Kidney capillary endothelial cell (primary cell): ENCODE measurements around the gene ZNF462.
A peak's percentile ranks its signal among the peaks of the same experiment; 100 is the strongest.
"Not testable (repeated sequence)": the region's sequence is repeated elsewhere in the genome, so short reads cannot be mapped to it uniquely, and the experiment has no call there.

Experiments used
- DNase-seq: peaks from one replicate; pipeline ENCODE4 v3.0.0-alpha.2; 2018; ENCODE audit warnings: low spot score

The ZNF462 gene

DNA sequence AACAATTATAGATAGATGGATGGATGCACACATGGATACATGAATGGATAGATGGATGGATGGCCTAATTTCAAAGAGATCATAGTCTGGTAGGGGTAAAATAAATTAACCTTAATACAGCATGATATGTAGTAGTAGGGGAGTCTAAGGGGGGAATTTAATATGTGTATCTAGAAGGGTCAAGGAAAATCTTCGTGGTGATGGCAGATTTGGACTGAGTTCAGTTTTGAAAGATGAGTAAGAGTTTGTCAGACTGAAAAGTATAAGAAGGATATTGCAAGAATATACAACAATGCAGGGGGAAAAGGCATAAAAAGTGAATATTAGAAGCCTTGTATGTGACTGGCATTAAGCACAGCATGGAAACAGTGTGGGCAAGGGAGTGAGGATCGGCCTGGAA, 98.7 kb downstream of the ZNF462 start:
- DNase-seq = peak; percentile 21

DNA sequence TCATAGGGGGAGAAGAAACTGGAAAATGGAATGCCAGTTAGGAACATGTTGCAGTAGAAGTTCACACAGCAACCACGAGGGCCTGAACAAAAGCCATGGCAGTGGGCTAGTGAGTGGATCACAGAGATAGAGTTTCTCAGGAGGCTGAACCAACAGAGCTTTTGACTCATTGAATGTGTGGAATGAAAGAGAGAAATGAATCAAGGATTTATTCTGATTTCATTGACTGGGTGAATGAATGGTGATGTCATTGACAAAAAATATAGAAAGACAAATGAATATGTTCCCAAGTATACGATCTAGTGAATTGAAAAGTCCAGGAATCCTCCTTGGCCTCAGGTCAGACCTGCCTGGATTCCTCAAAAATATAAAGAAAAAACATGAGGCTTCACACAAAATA, 99.2 kb downstream of the ZNF462 start:
- DNase-seq = no peak

DNA sequence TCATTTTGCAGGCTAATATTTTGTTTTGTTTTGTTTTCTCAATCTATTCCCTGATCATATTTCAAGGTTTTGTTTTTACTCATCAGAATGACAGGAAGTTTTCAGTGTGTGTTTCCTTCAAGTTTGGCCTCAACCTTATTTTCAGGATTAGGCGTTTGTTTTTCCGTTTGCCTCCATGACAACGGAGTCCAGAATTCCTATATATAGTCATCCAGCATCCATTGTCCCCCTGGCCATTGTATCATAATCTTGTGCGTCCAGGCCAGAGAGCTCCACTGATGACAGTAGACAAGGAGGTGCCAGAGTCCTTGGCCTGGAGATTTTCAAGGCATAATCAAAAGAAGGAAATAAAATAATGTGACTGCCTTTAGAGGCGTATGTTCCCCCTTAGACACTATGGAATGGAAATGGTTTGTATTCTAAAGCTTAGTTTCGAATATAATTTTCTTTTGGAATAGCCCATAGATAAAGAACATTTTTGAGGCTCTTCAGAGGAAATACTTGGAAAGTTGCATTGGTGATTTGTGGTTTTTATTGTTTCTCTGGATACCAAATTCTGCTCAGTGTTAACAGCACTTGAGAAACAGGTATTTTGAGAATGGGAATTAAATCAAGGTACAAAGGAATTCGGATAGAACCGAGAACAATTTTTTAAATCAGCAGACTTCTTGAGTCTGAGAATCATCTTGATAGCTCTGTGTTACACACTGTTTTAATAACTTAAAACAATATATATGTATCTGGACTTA, 99.8 kb downstream of the ZNF462 start:
- DNase-seq = peak; percentile 97

DNA sequence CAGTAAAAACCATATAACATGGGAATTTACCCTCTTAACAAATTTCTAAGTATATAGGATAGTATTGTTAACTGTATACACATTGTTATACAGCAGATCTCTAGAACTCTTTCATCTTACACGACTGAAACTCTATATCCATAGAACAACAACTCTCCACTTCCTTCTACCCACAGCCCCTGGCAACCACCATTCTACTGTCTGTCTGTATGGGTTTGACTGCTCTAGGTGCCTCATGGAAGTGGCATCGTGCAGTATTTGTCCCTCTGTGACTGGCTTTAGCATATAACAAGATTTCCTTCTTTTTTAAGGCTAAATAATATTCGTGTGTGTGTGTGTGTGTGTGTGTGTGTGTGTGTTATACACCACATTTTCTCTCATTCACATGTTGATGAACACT, 100.7 kb downstream of the ZNF462 start:
- no peak for DNase-seq

DNA sequence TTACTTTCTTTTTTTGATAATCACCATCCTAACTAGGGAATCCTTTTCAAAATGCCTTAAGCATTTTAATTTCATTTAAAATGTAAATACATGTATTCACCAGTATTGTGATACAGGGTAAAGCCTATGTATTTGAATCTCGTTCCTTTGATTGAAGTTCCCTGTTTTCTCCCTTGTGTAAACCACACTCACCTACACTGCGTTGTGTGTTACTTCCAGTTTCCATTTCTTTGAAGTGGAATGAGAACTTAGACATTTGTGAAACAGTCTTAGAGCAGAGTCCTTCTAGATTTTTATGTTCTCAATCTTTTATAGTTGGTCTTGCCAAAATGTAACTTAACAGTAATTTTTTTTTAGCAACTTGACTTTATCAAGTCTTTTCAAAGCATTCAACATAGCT, 101.4 kb downstream of the ZNF462 start:
- no peak for DNase-seq

DNA sequence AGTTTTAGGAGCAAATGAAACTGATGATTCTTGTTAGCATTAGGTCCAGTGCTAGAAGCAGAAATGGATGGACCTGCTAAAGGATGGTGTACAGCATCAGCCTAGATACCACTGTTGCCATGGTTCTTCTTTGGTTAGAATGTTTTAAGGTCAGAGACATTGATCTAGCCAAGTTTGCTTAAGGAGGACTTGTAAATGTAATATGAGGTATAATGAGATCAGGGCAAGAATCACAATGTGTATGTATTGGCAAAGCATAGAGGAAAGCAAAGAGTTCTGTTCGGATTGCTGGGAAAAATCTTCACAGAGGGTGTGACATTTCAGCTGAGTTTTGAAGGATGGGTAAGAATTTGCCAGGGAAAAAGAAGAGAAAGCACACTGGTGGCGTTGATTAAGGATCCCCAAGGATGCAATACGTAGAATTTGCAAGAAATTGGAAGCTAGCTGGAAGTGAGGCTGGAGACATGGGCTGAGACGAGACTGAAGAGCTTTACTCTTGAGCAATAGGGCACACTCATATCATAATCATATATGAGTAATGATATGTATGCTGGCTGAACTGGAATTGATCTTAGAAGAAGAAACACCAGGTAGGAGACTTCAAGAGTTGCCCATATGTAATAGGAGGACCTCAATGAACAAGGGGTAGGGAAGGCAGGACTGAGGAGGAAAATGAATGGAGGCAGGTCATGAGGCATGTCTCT, 102.0 kb downstream of the ZNF462 start:
- no peak for DNase-seq

DNA sequence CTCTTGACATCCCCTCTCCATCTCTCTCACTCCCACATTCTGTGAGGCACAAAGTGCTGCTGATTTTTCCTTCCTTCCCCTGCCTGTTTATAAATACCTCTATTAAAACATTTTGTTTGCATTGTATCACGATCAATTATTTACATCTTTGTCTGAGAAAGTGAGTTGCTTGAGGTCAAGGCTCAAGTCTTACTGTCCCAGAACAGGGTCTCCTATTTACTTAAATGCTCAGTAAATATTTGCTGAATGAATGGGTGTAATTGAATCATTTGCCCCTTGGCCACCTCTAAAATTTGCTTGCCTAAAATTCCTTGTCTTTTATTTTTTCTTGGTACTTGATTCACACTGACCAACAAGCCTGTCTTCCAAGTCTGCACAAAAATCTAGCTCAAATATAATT, 103.5 kb downstream of the ZNF462 start:
- DNase-seq = no peak

DNA sequence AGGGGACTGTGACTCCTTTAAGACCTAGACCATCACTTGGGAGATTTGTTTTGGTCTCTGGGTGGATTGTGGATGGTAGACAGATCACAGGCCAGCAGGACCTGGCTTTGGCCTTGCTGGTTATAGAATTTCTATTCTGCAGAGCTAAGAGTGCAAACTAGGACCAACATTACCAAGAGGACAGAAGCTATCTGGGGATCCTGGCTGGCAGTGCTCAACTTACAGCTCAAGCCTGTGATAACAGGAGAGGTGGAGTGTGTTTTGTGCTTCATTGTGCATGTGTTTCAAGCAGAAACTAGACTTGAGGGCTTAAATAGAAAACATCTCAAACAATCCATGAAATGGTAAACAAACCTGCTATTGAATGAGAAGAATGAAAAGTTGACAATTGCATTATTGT, 106.7 kb downstream of the ZNF462 start:
- no peak for DNase-seq

DNA sequence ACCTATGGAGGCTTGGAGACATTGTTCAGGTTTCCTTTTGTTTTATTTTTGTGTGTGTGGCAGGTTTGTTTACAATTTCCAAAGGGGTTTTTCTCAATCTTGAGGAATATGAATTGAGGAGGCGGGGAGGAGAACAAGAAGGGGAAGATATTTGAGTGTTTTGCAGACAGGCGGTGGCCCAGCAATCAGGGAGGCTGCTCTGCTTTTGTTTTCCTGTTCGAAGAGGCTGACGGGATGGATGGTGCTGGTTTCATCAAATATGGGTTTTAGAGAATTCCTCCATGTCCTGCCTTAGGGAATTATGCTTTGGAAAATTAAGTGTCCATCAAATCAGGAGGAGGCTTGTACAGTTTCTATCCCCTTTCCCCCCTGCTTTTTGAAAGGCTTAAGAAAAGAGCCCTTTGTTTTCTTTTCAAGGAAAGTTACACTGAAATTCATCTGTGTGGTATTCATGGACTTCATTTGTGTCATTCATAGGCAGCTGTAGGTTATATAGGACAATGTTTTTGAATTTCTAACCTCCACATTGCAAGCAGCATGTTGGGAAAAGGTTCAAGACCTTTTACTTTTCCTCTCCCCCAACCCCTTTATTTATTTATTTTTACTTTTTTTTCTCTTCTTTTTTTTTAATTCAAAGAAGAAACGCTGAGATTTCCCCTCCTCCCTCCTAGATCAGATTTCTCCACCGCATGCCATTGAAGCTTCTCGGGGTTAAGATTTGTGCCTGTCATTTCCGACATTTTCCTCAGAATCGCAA, 107.4 kb downstream of the ZNF462 start:
- no peak for DNase-seq

DNA sequence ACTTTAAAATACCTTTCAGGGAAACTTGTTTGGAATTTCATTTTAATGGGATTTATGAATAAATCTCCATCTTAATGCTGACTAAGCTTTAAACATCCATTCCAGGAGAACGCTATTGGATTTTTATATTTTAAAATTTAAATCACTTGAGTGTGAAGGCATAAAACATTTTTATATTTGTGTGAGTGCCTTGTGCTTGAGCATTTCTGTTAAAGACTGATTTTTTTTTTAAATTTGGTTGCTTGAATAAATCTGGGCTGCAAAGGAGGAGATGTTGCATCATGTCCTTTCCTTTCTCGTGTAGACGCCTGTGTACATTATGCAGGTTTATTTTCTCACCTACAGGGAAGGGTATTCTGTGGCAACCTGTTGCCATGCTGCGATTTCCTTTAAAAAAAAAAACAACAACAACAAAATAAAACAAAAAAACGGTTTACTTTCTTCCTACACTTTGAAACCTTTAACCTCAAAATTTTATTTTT, 108.1 kb downstream of the ZNF462 start:
- DNase-seq = no peak

DNA sequence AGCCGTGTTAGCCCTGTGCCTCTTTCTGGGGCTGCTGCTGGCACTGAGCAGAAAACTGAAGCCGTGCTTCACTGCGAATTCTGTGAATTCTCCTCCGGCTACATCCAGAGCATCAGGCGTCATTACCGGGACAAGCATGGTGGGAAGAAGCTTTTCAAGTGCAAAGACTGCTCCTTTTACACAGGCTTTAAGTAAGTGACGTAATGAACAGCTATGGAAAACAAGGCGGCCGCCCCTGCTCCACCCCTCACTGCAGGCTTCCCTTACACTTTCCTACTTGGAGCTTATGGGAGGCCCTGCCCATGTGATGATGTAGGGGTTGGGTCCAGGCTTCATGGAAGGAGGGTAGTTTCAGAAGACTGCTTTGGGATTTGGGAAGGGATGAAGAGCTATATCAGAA, 109.1 kb downstream of the ZNF462 start:
- no peak for DNase-seq

DNA sequence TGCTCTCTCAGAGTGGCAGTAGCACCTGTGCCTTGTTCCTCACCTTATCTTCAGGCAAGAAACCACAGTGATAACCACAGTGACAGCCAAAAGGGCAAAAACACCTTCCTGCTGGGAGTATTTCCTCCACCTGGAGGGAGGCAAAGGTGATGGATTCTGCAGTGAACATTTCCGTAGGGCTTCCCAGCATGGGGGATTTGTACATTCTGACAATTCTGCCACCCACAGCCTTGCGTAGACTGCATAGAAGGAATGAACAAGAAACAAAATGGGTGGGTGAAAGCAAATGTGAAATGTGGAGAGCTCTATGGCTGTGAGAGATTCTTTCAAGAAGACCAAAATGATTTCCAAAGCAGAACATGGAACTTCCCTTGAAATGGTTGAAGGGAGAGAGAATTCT, 111.4 kb downstream of the ZNF462 start:
- DNase-seq = no peak

DNA sequence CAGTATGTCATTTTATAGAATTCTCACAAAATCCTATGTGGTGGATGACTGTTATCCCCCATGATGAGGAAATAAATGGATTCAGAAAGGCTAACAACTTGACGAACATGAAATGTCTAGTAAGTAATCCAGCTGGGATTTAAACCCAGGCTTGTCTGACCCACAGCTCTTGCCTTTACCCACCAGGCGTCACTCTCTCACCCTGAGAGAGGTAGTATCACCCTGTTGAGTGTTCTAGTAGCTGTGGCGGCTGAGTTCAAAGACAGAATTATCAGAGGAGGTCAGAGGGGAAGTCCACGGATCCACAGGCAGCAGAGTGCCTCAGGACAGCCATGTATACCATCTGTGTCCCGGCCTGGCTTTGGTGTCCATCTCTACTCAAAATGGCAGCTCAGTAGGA, 113.8 kb downstream of the ZNF462 start:
- DNase-seq = no peak

DNA sequence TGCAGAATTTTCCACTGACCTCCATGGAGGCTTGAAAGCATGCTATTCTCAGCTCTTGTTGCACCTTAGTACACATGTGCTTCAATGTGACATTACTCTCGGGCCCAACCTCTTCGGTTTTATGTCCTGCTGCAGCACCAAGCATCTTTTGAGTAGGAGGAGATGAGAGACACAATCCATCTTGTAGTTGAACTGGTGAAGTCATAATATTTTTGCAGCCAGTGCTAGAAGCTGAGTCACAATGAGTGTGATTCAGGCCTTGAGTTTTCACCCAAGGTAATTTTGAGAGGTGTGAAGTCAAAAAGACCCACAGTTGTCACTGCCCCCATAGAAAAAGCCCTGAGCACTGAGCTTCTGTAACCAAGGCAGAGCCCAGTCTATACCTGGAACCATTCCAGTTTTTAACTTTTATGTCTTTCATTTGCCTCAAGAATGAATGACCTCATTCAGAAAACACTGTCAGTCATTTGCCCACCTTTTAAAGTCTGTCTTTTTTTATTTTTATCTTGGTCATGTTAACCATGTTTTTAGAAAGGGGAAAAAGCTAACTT, 117.7 kb downstream of the ZNF462 start:
- no peak for DNase-seq

DNA sequence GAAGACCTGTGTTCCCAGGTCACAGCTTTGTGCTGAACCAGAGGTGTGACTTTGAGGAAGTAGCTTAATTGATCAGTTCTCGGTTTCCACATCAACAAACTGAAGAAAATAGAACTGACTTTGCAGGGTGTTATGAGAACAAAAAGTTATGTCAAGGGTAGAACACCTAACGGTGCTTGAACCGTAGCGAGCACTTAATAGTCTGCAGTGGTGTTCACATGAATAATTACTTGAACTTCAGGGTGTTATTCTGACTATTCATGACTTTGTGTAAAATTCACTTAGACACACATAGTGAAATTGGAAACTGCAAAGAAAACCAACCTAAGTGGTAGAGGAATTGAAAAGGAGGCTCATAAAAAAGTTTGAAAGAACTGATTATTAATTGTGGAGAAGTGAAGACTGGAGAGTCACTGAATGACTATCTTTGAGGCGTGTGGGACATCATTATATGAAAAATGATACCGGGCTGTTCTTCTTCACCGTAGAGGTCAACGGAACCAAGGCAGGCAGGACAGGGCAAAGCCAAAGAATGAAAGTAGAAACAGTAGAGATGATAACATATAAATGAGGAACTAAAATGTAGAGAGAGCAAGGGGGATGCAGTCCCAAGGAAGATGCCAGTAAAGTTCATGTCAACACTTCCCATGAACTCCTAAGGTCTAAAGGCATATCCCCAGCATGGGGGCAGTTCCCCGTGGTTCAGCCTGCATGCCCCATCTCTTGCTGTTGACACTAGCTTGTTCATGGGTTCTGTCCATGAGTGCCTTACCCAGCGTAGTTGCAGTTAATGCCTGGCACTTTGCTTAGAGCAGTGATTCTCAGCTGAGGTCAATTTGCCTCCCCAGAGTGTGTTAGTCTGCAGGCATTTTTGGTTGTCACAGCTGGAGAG, 118.7 kb downstream of the ZNF462 start:
- no peak for DNase-seq

DNA sequence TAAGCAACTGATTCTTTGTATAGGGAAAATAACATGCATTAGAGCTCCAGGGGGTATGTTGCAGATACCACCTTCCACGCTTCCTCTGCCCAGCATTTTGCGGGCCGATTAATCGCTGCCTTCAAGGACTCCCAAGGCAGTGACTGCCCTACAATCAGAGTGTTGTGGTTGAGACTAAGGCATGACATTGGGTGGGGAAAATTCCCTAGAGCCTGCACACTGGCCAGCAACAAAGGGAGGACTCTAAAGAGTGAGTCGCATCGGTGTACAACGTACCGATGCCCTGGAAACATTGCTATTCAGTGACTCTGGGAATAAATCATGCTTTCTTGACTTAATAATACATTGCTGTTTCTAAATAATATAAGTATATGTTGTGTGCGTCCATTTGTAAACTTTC, 119.7 kb downstream of the ZNF462 start:
- no peak for DNase-seq

DNA sequence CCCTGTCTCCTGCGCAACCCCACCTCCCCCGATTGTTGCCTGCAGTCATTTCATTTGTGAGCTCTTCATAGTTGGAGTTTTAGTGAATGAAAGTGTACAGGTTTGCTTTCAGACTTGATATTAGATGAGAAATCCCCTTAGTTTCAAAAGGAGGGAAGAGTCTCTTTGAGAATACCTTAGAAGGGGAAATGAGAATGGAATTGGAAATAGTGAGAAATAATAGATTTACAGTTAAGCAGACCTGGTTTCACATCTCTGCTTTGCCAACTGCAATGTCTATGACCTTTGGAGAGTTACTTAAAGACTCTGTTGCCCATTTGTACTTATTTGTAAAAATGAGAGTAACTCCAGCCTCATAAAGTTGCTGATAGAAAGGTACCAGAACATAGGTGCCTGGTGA, 120.4 kb downstream of the ZNF462 start:
- DNase-seq = no peak

DNA sequence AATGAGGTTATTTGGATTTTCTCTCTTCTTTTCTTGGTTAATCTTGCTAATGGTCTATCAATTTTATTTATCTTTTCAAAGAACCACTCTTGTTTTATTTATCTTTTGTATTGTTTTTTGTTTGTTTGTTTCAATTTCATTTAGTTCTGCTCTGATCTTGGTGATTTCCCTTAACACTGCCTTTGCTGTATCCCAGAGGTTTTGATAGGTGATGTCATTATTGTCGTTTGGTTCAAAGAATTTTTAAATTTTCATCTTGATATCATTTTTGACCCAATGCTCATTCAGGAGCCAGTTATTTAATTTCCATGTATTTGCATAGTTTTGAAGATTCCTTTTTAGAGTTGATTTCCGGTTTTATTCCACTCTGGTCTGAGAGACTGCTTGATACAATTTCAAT, 126.9 kb downstream of the ZNF462 start:
- DNase-seq = not testable (repeated sequence)

DNA sequence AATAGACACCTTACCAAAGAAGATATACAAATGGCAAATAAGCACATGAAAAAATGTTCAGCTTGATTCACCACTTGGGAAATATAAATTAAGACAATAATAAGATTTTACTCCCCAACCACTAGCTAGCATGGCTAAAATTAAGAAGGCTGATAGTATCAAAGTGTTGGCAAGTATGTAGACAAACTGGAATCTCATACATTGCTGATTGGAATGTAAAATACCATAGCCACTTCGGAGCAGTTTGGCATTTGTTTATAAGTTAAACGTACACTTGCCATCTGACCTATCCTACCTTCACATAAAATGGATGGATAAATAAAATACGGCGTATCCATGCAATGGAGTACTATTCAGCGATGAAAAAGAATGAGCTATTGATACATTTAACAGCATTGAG, 129.2 kb downstream of the ZNF462 start:
- DNase-seq = no peak

DNA sequence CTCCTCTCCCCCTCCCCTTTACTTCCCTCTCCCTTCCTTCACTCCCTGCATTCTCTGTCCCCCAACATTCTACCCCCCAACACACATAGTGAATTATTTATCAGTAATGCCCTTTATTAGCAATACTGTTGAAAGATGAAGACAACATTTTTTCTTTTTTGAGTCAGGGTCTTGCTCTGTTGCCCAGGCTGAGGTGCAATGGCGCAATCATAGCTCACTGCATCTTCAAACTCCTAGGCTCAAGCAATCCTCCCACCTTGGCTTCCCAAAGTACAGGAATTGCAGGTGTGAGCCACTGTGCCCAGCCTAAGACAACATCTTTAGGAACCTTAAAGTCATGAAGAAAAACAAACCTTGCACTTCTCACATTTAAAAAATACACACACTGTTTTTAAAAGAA, 130.6 kb downstream of the ZNF462 start:
- DNase-seq = no peak

DNA sequence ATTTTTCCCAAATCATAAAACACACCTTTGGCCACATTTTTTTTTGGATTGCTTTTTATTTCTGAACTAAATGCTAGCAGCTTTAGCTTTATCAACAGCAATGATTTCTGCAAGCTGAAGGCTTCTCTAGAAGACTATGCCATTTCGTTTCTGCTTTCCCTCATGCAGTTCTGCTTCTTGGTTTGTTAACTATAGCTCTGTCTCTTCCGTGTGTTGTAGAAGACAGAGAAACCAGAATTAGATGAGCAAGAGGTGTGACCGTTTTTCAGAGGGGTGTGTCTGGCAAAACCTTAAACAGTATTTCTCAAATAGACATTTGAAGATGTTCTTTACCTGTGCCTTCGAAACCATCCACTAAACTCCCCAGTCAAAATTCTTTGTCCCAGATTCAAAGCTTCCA, 131.5 kb downstream of the ZNF462 start:
- no peak for DNase-seq

DNA sequence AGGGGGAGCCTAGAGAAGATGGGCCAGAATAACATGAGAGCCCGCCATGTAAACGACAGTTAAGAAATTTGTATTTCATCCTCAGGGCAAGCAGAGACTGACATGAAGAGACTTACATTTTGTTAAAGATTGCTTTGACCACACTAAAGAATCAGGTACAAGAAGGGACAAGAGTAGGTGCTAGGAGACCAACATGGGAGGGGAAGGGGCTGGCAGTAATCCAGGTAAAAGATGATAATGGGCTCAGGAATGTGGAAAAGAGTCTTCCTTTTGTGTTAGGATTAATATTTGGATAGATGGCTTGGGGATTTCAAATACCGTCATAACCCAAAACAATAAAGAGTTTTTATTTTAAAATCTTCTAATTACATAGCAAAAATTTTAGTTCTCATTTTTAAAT, 137.3 kb downstream of the ZNF462 start:
- no peak for DNase-seq
